GM12801 (cell line): ENCODE data around the gene MARCHF10.

Experiments used
- TF ChIP-seq, protein P1 (sequence below): IDR thresholded peaks from one replicate; pipeline ENCODE4 v1.5.1; 2011; ENCODE audit warnings: control low read depth; ENCODE audit not compliant: insufficient read length; ENCODE audit errors: extremely low read depth

The MARCHF10 gene

DNA sequence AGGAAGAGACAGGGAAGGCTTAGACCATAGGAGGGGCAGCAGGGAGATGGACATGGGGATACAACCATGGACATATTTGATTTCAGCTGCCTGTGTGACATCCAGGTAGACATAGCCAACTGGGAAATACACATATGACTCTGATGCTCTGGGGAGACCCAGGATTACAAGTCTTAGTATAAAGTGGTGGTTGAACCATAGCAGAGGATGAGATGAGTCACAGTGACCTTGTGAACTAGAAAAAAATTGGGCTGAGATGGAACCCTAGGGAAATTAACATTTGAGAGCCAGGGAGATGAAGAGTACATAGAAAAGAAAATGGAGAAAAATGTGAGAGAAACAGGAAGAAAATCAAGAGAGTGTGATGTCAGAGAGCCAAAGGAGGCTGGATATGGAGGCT lies 10.2 kb downstream of the MARCHF10 start:
- TF ChIP-seq, protein P1, sequence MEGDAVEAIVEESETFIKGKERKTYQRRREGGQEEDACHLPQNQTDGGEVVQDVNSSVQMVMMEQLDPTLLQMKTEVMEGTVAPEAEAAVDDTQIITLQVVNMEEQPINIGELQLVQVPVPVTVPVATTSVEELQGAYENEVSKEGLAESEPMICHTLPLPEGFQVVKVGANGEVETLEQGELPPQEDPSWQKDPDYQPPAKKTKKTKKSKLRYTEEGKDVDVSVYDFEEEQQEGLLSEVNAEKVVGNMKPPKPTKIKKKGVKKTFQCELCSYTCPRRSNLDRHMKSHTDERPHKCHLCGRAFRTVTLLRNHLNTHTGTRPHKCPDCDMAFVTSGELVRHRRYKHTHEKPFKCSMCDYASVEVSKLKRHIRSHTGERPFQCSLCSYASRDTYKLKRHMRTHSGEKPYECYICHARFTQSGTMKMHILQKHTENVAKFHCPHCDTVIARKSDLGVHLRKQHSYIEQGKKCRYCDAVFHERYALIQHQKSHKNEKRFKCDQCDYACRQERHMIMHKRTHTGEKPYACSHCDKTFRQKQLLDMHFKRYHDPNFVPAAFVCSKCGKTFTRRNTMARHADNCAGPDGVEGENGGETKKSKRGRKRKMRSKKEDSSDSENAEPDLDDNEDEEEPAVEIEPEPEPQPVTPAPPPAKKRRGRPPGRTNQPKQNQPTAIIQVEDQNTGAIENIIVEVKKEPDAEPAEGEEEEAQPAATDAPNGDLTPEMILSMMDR: no peak

DNA sequence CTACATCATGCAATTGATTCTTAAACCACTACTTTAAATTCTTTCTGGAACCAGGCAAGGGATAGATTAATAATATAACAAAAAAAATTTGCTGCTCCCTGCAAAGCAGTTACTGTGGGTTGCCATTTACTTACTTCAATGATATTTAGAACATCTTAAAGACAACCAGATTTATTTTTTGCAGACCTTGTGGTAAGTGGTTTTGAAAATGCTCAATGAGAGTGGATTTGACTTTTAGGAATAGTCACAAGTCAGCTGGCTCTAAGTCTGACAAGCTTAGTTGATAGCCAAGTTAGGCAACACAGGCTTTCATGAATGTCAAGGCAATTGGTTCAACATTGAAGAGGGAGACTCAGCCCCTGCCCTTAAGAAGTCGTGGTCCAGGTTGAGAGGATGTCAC lies 11.8 kb downstream of the MARCHF10 start:
- TF ChIP-seq, protein P1: no peak

DNA sequence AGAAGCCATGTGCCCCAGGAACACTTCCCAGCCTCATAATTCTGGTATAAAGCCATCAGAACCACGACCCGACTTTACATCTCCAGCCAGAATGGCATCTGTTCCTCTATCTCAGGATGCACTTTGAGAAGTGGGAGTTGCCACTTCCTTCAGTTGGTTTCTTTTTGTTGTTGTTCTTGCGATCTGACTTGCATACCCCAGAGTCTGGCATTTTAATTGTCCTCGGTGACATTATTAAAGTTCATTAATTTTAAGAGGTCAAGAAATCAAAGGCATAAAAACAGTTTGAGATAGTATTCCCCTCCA lies 13.5 kb downstream of the MARCHF10 start:
- TF ChIP-seq, protein P1: no peak

DNA sequence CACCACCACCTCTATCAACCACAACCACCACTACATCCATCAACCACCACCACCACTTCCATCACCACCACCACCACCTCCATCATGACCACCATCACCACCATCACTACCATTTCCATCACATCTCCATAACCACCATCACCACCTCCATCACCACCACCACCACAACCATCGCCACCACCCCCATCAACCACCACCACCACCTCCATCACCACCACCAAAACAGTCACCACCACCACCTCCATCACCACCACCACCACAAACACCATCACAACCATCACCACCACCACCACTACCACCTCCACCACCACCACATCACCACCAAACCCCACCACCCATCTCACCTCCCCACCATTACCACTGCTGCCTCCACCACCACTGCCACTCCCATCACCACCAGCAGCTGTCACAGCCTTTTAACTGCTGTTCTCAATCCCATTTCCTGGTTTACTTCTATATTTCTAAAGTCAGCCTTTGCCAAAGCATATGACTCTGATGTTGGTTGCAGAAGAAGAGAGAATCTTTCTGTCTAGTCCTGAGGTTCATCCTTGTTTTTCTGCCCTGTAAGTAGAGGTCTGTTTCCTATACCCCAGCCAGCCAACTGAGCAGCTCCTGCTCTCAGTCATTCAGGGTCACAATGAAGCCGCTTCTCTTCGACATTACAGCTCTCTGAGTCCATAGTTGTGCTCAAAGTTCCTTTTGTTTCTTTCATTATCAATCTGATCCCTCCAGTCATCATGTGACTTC lies 14.0 kb downstream of the MARCHF10 start:
- TF ChIP-seq, protein P1: no peak

DNA sequence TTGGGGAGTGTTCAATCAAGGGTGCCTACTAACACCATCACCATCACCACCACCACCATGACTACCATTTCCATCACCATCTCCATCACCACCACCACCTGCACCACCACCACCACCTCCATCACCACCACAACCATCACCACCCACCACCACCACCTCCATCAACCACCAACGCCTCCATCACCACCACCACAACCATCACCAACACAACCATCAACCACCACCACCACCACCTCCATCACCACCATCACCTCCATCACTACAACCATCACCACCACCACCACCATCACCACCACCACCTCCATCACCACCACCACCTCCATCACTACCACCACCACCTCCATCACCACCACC lies 15.7 kb downstream of the MARCHF10 start:
- TF ChIP-seq, protein P1: no peak

DNA sequence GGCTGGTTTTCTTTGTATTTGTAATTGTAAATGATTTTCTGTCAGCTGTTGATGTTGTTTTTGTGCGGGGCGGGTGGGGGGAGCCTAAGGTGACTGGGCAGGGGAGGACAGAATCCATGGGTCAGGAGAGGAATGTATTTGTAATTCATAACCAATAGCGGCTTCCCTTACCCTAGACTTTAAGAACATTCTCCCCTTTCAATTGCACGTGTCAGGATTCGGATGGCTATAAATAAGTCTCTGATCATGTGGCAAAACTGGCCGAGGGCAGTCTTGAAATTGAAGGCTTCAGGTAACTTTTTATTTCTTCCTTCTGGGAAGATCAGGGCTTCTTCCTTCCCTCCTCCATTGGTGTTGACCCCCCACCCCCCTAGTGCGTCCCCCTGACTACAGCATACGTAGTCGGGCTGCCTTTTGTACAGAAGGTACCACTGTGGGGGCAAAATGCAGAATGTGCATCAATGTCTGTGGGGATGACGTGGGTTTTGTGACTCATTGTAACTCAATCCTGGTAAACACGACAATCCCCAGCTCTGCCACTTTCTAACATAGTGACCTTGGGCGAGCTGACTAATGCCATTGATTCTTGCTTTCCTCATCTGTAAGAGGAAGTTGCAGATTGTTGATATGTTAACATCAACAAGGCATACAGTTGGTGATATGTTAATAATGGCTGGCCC lies 16.2 kb downstream of the MARCHF10 start:
- TF ChIP-seq, protein P1: no peak

DNA sequence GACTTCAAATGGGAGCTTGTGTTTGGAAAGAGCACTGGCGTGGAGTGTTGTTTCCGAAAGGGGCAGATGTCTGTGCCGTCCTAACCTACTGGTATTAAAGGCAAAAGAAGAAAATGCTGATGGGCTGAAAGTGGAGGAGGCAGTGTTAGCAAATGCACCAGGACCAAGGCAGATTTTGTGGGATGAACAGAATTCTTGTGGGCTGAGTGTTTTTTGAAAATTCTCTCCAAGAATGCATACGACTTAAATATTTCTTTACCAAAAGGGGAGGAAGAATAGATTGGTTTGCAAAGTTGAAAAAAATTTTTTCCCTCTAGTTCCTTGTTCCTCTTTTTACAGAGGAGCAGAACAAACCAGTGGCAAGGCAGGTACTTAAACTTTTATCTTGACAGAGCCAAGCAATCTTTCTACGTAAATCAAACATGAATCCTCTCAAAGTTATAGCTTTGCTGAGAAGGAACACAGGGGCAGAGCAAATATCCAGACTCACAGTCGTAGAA lies 16.8 kb downstream of the MARCHF10 start:
- TF ChIP-seq, protein P1: no peak
